GM19043 (cell line): ENCODE measurements around the gene PMEL.
"Not testable (repeated sequence)": the region's sequence is repeated elsewhere in the genome, so short reads cannot be mapped to it uniquely, and the experiment has no call there.

Source experiments
- ATAC-seq: cut with Tn5 transposase; IDR thresholded peaks from one replicate; pipeline ENCODE4 v1.9.1; 2021; ENCODE audit warnings: low read depth; ENCODE audit not compliant: unreplicated experiment

Gene PMEL

GRCh38 chr12:55984861-55985260 is 19.0 kb upstream of the PMEL start:
- no peak for ATAC-seq

GRCh38 chr12:55983232-55983842 is 17.5 kb upstream of the PMEL start:
- no peak for ATAC-seq

- peak; percentile 89 for ATAC-seq
Measured at GRCh38 chr12:55982319-55982936, 16.6 kb upstream of the PMEL start.

- ATAC-seq, result not testable (repeated sequence)
Measured at GRCh38 chr12:55981882-55982281, 16.0 kb upstream of the PMEL start.

- ATAC-seq, result no peak
Measured at GRCh38 chr12:55979069-55979468, 13.2 kb upstream of the PMEL start.

- ATAC-seq, result no peak
Measured at GRCh38 chr12:55978393-55978792, 12.6 kb upstream of the PMEL start.

- ATAC-seq, result no peak
Measured at GRCh38 chr12:55974308-55974730, 8.5 kb upstream of the PMEL start.

- peak; percentile 89 for ATAC-seq
Measured at GRCh38 chr12:55973599-55974307, 7.9 kb upstream of the PMEL start, which contains the start of gene RAB5B. Gene RAB5B (plus strand): TSS chr12:55974078. CDS start chr12:55986961, 12,883 bp downstream.

- no peak for ATAC-seq
Measured at GRCh38 chr12:55972911-55973598, 7.2 kb upstream of the PMEL start.

GRCh38 chr12:55972456-55972855 is 6.6 kb upstream of the PMEL start:
- ATAC-seq, result no peak

- no peak for ATAC-seq
Measured at GRCh38 chr12:55972042-55972441, 6.2 kb upstream of the PMEL start.

GRCh38 chr12:55970775-55971174 is 4.9 kb upstream of the PMEL start:
- ATAC-seq, result no peak

- no peak for ATAC-seq
Measured at GRCh38 chr12:55969356-55969755, 3.5 kb upstream of the PMEL start.

GRCh38 chr12:55966408-55967281 is 803 bp upstream of the PMEL start, which contains the start of gene CDK2:
Gene CDK2 (plus strand): TSS chr12:55966830. CDS start chr12:55967009, 179 bp downstream.
- peak; percentile 97 for ATAC-seq

- ATAC-seq, result no peak
Measured at GRCh38 chr12:55965240-55965639, 602 bp downstream of the PMEL start.

GRCh38 chr12:55963760-55964159 is 2.1 kb downstream of the PMEL start:
- ATAC-seq, result no peak

GRCh38 chr12:55957106-55957859 is 8.6 kb downstream of the PMEL start:
- ATAC-seq, result no peak

- ATAC-seq, result no peak
Measured at GRCh38 chr12:55955800-55956508, 9.9 kb downstream of the PMEL start.

GRCh38 chr12:55955344-55955743 is 10.5 kb downstream of the PMEL start:
- ATAC-seq, result no peak
